Neural cell (in vitro differentiated cells): ENCODE data around the gene RAMP3. TPM values are rescaled to one million over a fixed set of nuclear protein-coding genes. Genes with fewer than 3 reads are reported as not detected.
A peak's percentile ranks its signal among the peaks of the same experiment; 100 is the strongest.

Experiments
- H2AFZ ChIP-seq: fragments of 200-600, 300-800 bp; sonication (generic), shearing (Covaris generic); 2 replicates; pipeline ENCODE4 v1.6.0; 2014; ENCODE audit warnings: low read depth, mild to moderate bottlenecking, antibody characterized with exemption, low read length, moderate library complexity
- H3F3A ChIP-seq: fragments of 200-600 bp; shearing (Covaris generic); 2 replicates; pipeline ENCODE4 v1.6.1; 2016; ENCODE audit warnings: mild to moderate bottlenecking, moderate library complexity, mixed read lengths, antibody characterized with exemption, low read length; ENCODE audit not compliant: insufficient read depth, poor library complexity, severe bottlenecking
- H3K27ac ChIP-seq: fragments of 200-600, 300-800 bp; sonication (generic), shearing (Covaris generic); 2 replicates; pipeline ENCODE4 v1.5.1; 2014; ENCODE audit warnings: mild to moderate bottlenecking, low read length, moderate library complexity
- H3K27me3 ChIP-seq: fragments of 300-800, 200-600 bp; sonication (generic), shearing (Covaris generic); 2 replicates; pipeline ENCODE4 v1.6.0; 2014; ENCODE audit warnings: mild to moderate bottlenecking, low read depth, low read length, moderate library complexity; ENCODE audit not compliant: insufficient read depth
- H3K36me3 ChIP-seq: fragments of 300-800, 200-600 bp; sonication (generic), shearing (Covaris generic); 2 replicates; pipeline ENCODE4 v1.5.1; 2014; ENCODE audit warnings: mild to moderate bottlenecking, antibody characterized with exemption, low read length, moderate library complexity; ENCODE audit not compliant: insufficient read depth
- H3K4me2 ChIP-seq: fragments of 300-800, 200-600 bp; sonication (generic), shearing (Covaris generic); 2 replicates; pipeline ENCODE4 v1.6.0; 2014; ENCODE audit warnings: mild to moderate bottlenecking, low read length
- H3K4me3 ChIP-seq: fragments of 300-800, 200-600 bp; sonication (generic), shearing (Covaris generic); 2 replicates; pipeline ENCODE4 v1.5.1; 2014; ENCODE audit warnings: mild to moderate bottlenecking, low read length, moderate library complexity
- H3K79me2 ChIP-seq: fragments of 200-600 bp; shearing (Covaris generic); replicated peaks from 2 replicates; pipeline ENCODE4 v1.6.0; 2014; ENCODE audit warnings: mild to moderate bottlenecking, low read length, moderate library complexity; ENCODE audit not compliant: insufficient read depth
- H3K9ac ChIP-seq: fragments of 300-800, 200-600 bp; sonication (generic), shearing (Covaris generic); 2 replicates; pipeline ENCODE4 v1.6.1; 2016; ENCODE audit warnings: mild to moderate bottlenecking, low read length, mixed read lengths
- H3K9me2 ChIP-seq: fragments of 200-600 bp; shearing (Covaris generic); 2 replicates; pipeline ENCODE4 v1.6.1; 2016; ENCODE audit warnings: mild to moderate bottlenecking, low read length, mixed read lengths; ENCODE audit not compliant: insufficient read depth
- H3K9me3 ChIP-seq: fragments of 200-600, 300-800 bp; sonication (generic), shearing (Covaris generic); 2 replicates; pipeline ENCODE4 v1.6.1; 2016; ENCODE audit warnings: mild to moderate bottlenecking, mixed run types, low read length, moderate library complexity, mixed read lengths
- H4K20me1 ChIP-seq: fragments of 200-600 bp; shearing (Covaris generic); 2 replicates; pipeline ENCODE4 v1.6.1; 2016; ENCODE audit warnings: mild to moderate bottlenecking, mixed run types; ENCODE audit not compliant: insufficient read depth
- CTCF ChIP-seq: fragments of 450-650 bp; IDR thresholded peaks from 2 replicates; pipeline ENCODE4 v1.5.1; 2014; ENCODE audit warnings: antibody characterized with exemption, mild to moderate bottlenecking, moderate library complexity; ENCODE audit not compliant: poor library complexity, severe bottlenecking
- EP300 ChIP-seq: fragments of 450-650 bp; conservative IDR thresholded peaks from 2 replicates; pipeline ENCODE4 v1.6.1; 2014; ENCODE audit warnings: antibody characterized with exemption, mild to moderate bottlenecking, moderate library complexity; ENCODE audit not compliant: poor library complexity, severe bottlenecking
- EZH2 ChIP-seq: fragments of 200-600, 300-800 bp; shearing (Covaris generic), sonication (generic); IDR thresholded peaks from 2 replicates; pipeline ENCODE4 v1.6.1; 2014; ENCODE audit warnings: antibody characterized with exemption, low read length, borderline replicate concordance, mild to moderate bottlenecking; ENCODE audit not compliant: insufficient read depth, poor library complexity, severe bottlenecking
- MXI1 ChIP-seq: fragments of 450-650 bp; conservative IDR thresholded peaks from 2 replicates; pipeline ENCODE4 v1.6.1; 2014; ENCODE audit warnings: antibody characterized with exemption, mild to moderate bottlenecking; ENCODE audit not compliant: poor library complexity, severe bottlenecking
- POLR2AphosphoS5 ChIP-seq: IDR thresholded peaks from 2 replicates; pipeline ENCODE4 v1.6.1; 2012
- RAD21 ChIP-seq: fragments of 450-650 bp; conservative IDR thresholded peaks from 2 replicates; pipeline ENCODE4 v1.6.1; 2014; ENCODE audit warnings: antibody characterized with exemption, mild to moderate bottlenecking, moderate library complexity
- REST ChIP-seq: IDR thresholded peaks from 2 replicates; pipeline ENCODE4 v1.6.1; 2012; ENCODE audit warnings: borderline replicate concordance
- SMC3 ChIP-seq: fragments of 450-650 bp; conservative IDR thresholded peaks from 2 replicates; pipeline ENCODE4 v1.6.1; 2014; ENCODE audit warnings: antibody characterized with exemption, mild to moderate bottlenecking, moderate library complexity; ENCODE audit not compliant: poor library complexity
- TAF1 ChIP-seq: IDR thresholded peaks from 2 replicates; pipeline ENCODE4 v1.6.1; 2012; ENCODE audit warnings: low read depth
- polyA minus RNA-seq: library from RNA; depleted of rRNA, polyadenylated mRNA; stranded (reverse); fragments of >200 nt; gene quantifications from 2 replicates; pipeline ENCODE4 v1.2.3, GENCODE V29; 2014
- polyA plus RNA-seq: library from polyadenylated mRNA; depleted of rRNA; stranded (reverse); fragments of >200 nt; gene quantifications from 2 replicates; pipeline ENCODE4 v1.2.3, GENCODE V29; 2014

RAMP3 gene
- polyA plus RNA-seq = not detected in 2 replicates
- not detected in 2 replicates for polyA minus RNA-seq

GRCh38 chr7:45157653-45158401 lies at the start of gene RAMP3:
TSS of gene RAMP3 (plus strand) at chr7:45157791. CDS start at chr7:45157829, 38 bp downstream.
- Histone ChIP-seq H3K27me3 (peaks cover 25% of the 10 kb centered on the region), H3K9me2 (no peaks in the 10 kb centered on the region), H3F3A (no peaks in the 10 kb centered on the region), H3K4me2 (no peak within 1 kb of the TSS), H2AFZ (no peak within 1 kb of the TSS), H3K9ac (no peak within 1 kb of the TSS), H3K4me3 (peak within 1 kb of the TSS; percentile 38), H3K36me3 (no peaks in the 10 kb centered on the region), H3K27ac (no peak within 1 kb of the TSS), H4K20me1 (no peaks in the 10 kb centered on the region), H3K9me3 (no peaks in the 10 kb centered on the region), H3K79me2 (no peaks in the 10 kb centered on the region)
- TF ChIP-seq MXI1 (no peak), EZH2 (no peak), TAF1 (no peak), REST (no peak), CTCF (no peak), POLR2AphosphoS5 (no peak), SMC3 (no peak)

- Histone ChIP-seq H4K20me1 (no peaks in the 10 kb centered on the region), H3K27me3 (no peaks in the 10 kb centered on the region), H3K9ac (no peak overlapping the region), H3K4me2 (no peak overlapping the region), H3K79me2 (peaks cover 32% of the 10 kb centered on the region), H3F3A (no peaks in the 10 kb centered on the region), H3K4me3 (no peak overlapping the region), H3K27ac (no peak overlapping the region), H2AFZ (no peak overlapping the region), H3K36me3 (peaks cover 7% of the 10 kb centered on the region), H3K9me3 (no peaks in the 10 kb centered on the region), H3K9me2 (no peaks in the 10 kb centered on the region)
- TF ChIP-seq CTCF (no peak), SMC3 (no peak), RAD21 (no peak), EP300 (no peak), EZH2 (no peak), POLR2AphosphoS5 (no peak), TAF1 (no peak), MXI1 (no peak), REST (no peak)
Observed at GRCh38 chr7:45108863-45109262, 48.7 kb upstream of the RAMP3 start.
